SIG-M5 (cell line): ENCODE data around the gene RASA3.

Experiments
- DNase-seq: peaks from one replicate; lab custom pipeline; 2025; lab: John Stamatoyannopoulos, UW

RASA3 gene

GRCh38 chr13:113950451-113951245 is 181.8 kb downstream of the RASA3 start:
- DNase-seq: no peak

DNA sequence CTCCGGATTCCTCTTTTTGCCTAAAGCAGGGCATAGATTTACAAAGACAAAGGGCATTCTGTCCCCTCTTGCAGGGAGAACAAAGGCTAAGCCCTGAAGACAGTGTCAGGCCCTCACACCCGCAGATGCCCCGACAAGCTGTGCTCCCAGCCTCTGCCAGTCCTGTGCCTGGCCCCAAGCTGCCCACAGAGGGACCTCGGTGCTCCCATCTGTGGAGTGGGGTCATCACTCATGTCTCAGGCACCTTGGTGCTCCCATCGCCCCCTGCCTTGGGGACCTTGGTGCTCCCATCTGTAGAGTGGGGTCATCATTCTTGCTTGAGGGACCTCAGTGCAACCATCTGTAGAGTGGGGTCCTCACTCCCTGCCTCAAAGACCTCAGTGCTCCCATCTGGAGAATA is 182.9 kb downstream of the RASA3 start:
- no peak for DNase-seq

DNA sequence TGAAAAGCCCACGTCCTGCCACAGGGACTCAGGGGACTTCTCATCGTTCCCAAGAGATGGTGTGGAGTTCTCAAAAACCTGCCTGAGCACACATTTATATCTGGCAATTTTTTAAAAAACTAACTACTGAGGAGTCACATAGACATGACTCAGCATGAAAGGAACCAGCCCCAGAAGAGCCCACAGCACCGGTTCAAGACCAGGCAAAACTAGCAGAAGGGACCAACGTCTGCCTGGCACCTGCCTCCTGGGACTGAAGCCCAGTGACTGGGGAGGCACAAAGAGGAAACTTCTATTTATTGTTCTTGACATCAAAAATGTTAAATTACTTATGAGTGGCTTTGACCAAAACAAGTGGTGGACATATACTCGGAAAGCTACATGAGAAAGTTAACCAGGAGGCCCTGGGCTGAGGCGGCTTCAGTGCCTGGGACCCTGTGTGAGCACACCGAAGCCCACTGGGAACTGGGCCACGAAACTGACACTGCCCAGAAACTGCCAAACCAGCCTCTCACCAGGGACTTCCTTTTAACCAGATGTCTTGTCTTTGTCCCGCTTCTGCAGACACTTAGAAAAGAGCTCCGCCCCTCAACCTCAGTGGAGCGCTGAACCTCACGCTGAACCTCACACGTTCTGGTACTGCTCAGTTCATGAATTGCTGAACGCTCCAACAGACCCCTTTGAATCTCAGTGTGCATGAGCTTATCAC is 184.2 kb downstream of the RASA3 start:
- no peak for DNase-seq

DNA sequence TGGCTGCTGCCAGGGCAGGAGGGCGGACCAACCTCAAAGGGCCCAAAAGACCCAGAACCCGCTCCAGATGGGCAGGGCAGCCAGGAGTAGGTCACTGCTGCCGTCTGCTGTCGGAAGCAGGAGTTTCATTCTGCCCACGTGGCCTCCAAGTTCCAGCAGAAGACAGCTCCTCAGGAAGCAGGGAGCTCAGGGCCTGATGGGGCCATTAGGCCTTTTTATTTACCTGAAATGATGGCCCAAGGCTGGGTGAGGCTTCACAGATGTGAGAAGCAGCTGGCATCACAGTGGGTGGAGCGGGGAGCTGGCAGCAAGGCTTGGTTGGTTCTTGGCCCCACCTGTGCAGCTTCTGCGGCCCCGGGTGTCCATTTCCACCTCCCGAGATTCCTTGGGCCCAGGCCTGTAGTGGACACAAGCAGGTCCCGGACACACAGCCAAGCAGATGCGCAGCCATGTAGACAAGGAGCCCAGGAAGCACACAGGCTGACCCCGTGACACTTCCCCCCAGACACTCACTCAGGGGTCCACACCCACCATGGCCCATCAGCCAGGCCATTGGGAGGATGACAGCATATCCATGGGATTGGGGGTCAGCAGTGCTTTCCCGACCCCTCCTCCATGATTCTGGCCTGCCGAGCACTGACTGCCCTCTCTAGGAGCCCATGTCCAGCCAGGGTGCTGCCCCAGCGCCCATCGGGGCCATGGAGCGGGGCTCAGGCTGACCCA is 185.0 kb downstream of the RASA3 start:
- DNase-seq: no peak

DNA sequence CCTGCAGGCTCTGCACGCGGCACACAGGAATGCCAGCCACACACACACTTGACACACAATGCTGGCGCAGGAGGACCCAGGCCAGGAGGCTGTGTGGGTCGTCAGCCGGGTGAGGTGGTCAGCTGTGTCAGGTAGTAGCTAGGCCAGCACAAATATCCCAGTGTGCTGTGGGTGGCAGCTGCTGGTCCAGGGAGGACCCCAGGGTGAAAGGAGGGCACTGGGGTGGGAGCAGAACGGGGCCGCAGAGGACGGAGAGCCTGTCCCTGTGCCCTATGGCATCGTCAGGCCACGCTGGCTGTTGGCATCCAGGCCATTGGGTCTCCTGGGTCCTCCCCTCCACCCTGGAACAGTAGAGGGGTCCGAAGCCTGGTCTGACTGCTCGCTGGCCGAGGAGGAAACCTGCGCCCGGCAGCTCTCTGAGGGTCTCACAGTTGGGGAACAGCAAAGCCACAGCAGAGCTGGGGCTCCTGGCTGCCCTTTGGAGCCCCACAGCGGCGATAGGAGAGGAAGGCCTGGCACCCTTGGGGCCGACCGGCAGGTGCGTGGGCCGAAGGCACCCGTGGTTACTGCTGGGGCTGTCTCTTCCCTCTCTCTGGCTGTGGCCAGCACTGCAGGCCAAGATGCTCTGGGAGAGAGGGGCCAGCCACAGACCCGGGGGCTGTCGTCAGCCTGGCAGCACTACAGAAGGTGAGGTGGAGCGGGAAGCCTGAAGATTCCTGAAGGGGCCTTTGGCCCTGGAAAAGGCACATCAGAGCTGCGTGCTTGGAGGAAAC is 185.8 kb downstream of the RASA3 start:
- no peak for DNase-seq

GRCh38 chr13:113945857-113946408 is 186.5 kb downstream of the RASA3 start:
- no peak for DNase-seq

DNA sequence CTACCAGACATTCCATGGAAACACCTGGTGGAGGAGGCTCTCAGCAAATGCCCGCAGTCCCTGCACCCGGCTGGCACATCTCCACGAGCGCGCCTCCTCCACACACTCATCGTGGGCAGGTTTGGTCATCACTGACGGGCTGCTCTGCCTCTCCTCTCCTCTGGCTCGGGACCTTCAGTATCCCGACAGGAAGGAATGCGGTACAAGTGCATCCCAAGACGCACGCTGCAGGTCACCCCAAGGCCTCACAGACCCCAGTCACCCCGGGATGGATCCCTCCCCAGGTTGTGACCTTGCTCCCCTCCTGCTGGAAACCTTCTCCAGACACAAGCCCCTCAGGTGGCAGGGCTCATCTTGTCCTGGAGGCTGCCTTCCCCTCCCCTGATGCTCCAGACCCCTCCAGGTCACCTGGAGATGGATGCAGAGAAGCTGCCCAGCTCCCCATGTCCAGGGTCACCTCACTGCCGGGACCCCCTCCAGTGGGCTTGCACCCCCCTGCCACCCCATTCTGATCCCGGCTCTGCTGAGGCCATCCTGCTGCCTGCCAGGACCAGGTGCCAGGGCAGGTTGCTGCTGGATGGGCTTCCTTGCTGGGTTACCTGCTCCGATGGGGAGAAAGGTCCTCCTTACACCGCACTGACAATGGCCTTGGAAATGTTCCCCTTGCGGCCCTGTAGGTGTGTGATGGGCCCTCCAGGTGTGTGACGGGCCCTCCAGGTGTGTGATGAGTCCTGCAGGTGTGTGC is 188.4 kb downstream of the RASA3 start:
- DNase-seq: no peak

DNA sequence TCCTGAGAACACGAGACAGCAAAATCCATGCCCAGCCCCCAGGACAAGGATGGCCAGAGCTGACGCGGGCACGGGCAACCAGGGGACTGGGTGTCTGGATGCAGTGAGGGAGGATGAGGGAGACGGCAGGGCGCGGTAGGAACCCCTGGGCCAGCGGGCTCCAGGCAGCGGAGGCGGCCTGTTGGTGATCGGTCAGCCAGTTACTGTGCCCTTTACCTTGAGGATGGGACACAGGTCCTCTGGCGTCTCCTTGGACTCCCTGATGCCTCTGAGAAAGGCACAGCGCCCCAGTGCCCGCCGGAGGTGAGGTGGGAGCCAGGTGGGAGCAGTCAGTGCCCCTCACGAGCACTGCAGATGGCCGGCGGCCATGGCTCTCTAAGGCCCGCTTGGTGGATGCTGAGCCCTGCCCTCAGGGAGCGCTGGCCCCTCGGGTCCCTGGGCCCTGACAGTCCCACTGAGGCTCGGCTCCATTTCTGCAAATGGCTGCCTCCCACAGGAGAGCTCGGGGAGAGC is 189.8 kb downstream of the RASA3 start:
- no peak for DNase-seq

- DNase-seq: no peak
These were observed 190.7 kb downstream of the RASA3 start for GRCh38 chr13:113941571-113942191.

GRCh38 chr13:113939944-113940297 is 192.5 kb downstream of the RASA3 start:
- no peak for DNase-seq

DNA sequence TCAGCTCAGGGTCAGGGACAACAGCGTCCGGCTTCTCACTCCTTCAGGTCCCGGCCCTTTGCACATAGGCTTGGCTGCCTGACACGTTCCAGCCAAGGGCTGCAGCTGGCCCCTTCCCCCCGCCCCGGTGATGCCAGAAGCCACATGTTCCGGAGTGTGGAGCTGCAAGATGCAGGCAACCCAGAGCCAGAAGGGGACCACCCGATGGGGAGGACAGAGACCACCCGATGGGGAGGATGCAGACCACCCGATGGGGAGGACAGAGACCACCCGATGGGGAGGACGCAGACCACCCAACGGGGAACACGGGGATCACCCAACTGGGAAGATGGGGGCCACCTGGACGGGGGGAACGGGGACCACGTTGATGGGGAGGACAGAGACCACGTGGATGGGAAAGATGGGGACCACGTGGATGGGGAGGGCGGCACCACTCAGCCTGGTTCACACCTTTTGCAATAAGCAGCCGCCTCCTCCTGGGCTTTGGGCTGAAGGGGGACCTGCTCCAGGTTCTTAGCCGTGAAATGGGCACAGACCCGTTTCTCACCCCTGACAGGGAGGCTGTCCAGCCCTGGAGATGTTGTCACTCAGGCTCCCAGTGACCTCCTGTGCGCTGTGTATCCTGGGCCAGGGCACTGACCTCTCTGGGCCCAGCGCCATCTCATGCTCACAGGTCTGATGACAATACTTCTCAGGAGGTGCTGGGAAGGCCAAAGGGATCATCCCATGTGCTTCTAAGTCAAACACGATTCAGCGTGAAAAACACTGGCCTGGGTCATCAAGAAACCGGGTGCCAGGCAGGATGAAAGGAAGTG is 193.1 kb downstream of the RASA3 start:
- no peak for DNase-seq

DNA sequence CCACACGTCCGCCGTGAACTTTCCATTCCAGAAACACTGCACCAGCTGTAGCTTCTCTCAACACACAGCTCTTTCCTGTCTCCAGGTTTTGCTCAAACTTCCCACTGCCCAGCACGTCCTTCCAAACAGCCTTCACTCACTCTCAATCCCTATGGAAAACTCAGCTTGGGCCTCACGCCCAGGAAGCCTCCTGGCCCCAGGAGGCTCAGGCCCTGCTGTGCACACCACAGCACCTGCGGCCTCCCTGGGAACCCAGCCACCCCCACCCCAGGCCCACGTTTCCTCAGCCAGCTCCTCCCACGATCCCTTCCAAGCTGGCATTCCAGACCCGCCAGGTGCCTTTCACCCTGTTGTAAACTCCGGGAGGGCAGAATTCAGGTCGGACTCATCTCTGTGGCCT is 193.7 kb downstream of the RASA3 start:
- DNase-seq: no peak

DNA sequence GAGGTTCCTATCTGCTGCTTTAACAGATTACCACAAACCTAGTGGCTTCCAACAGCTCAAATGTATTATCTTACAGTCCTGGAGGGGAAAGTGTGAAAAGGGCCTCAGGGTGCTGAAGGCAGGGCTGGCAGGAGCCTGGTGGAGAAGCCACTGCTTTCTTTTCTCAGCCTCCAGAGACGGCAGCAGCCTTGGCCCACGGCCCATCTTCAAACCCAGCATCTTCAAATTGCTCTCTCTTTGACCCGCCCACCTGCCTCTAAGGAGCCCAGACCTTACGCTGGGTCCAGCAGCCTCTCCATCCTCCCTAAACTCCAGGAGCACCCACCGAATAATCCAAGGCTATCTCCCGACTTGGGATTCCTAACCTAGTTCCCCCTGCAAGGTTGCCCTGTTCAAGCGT is 194.2 kb downstream of the RASA3 start:
- no peak for DNase-seq

DNA sequence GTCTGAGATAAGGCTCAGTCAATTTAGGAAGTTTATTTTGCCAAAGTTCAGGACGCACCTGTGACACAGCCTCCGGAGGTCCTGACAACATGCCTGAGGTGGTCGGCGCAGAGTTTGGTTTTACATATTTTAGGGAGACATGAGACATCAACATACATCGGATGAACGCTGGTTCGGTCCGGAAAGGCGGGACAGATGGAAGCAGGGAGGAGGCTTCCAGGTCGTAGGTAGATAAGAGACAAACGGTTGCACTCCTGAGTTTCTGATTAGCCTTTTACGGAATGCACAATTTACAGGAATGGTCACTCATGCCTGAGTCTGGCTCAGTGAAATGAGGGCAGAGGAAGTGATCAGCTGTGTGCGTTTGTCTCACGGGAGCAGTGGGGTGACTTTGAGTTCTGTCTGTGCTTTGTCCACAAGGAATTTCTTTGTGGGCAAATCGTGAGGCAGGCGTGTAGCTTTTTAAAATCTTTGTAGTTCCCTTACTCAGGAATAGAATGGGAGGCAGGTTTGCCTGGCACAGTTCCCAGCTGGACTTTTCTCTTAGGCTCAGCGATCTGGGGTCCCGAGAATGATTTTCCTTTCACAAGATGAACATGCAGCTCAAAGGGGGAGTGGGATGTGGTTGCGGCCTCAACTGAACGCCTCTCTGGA is 194.8 kb downstream of the RASA3 start:
- no peak for DNase-seq

DNA sequence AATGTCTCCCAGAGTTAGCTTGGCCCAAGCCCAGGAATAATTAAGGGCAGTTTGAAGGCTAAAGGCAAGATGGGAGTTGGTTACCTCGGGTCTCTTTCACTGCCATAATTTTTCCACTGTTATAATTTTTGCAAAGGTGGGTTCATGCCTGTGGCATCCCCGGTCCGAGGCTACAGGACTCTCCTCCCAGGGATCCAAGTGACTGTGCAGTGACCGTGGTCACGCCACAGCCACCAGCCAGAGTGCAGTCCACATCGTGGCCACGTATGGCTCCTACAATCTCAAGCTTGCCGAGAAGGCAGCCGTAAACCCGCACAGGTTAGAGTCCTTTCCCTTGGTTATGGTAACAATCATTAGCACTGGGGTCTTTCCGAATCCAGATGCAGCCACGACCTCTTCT is 195.3 kb downstream of the RASA3 start:
- no peak for DNase-seq

GRCh38 chr13:113936166-113936965 is 196.1 kb downstream of the RASA3 start:
- DNase-seq: no peak

- no peak for DNase-seq
These were observed 197.2 kb downstream of the RASA3 start for GRCh38 chr13:113935001-113935844.
